Measurements from ENCODE around the gene ABHD15. TPM values are rescaled to one million over a fixed set of nuclear protein-coding genes. Genes with fewer than 3 reads are reported as not detected.

ABHD15 gene
- total RNA-seq, 2 donors from 2014 or later, result 9.2 to 11.9 TPM

- Histone ChIP-seq H3K27ac (no peak overlapping the region), H3K4me3 (no peak overlapping the region), H3K4me1 (peaks cover 57% of the 10 kb centered on the region), H3K9me3 (no peaks in the 10 kb centered on the region), H3K27me3 (peaks cover 0 to 24% of the 10 kb centered on the region in 2 donors), H3K36me3 (replicated peaks in 1 of 2; ENCODE audit: insufficient read depth in 1 of 2, low read depth in 2 of 2) (no peaks in the 10 kb centered on the region)
- intact Hi-C loops (cut with DNase I), result no loop called here
- ATAC-seq (no peak), DNase-seq (no peak)
- no peak for TF ChIP-seq POLR2A (IDR thresholded peaks at IDR 0.05)
- no peak for TF ChIP-seq CTCF (IDR thresholded peaks at IDR 0.05)
- WGBS, 2 donors, result 6 to 14% methylated on average over 12 to 13 of the region's 13 CpGs
Measured at GRCh38 chr17:29613856-29614255, 47.0 kb upstream of the ABHD15 start.

GRCh38 chr17:29613352-29613837 is 46.6 kb upstream of the ABHD15 start:
- H3K4me1 ChIP-seq, result peaks cover 56% of the 10 kb centered on the region
- intact Hi-C loops (cut with DNase I), result no loop called here
- TF ChIP-seq POLR2A (IDR thresholded peaks at IDR 0.05) (no peak), CTCF (IDR thresholded peaks at IDR 0.05) (peak; percentile 69 to 84 (median 77))
- 0 to 2% methylated on average over 1 to 39 of the region's 50 CpGs for WGBS, 2 donors
- ATAC-seq (peak; percentile 59), DNase-seq (peak; percentile 87 to 92 (median 89))
- no peak overlapping the region for H3K4me3 ChIP-seq
- no peaks in the 10 kb centered on the region for H3K36me3 ChIP-seq (replicated peaks in 1 of 2; ENCODE audit: insufficient read depth in 1 of 2, low read depth in 2 of 2)
- no peak overlapping the region for H3K27ac ChIP-seq
- H3K9me3 ChIP-seq, result no peaks in the 10 kb centered on the region
- peaks cover 0 to 24% of the 10 kb centered on the region in 2 donors for H3K27me3 ChIP-seq

- DNase-seq, result peak in 1 of 4 donors; percentile 16
- no peaks in the 10 kb centered on the region for H3K9me3 ChIP-seq
- H3K27ac ChIP-seq, result no peak overlapping the region
- TF ChIP-seq CTCF (IDR thresholded peaks at IDR 0.05) (no peak), POLR2A (IDR thresholded peaks at IDR 0.05) (no peak)
- H3K36me3 ChIP-seq (replicated peaks in 1 of 2; ENCODE audit: insufficient read depth in 1 of 2, low read depth in 2 of 2), result no peaks in the 10 kb centered on the region
- intact Hi-C loops (cut with DNase I), result no loop called here
- H3K4me3 ChIP-seq, result no peak overlapping the region
- peaks cover 48% of the 10 kb centered on the region for H3K4me1 ChIP-seq
- 29% methylated on average over 78 of the region's 85 CpGs; no CpG with 5 or more reads in 1 of the 2 donors for WGBS, 2 donors
- ATAC-seq, result peak; percentile 3
- peaks cover 0 to 23% of the 10 kb centered on the region in 2 donors for H3K27me3 ChIP-seq
Measured at GRCh38 chr17:29612404-29613280, 45.8 kb upstream of the ABHD15 start.

DNA sequence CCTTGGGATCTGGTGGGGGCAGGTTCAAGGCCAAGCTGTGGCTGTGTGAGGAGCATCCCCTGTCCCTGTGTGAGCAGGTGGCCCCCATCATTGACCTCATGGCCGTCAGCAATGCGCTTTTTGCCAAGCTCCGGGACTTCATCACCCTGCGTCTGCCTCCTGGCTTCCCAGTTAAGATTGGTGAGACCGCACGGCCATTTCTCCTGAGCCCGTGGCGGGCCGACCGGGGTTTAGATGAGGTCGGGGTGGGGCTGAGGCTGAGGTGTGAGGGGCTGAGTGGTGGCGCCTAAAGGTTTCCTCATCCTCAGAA is 45.2 kb upstream of the ABHD15 start:
- H3K9me3 ChIP-seq, result no peaks in the 10 kb centered on the region
- no peak overlapping the region for H3K27ac ChIP-seq
- WGBS, 2 donors, result 87 to 96% methylated on average over 10 to 12 of the region's 12 CpGs
- peaks cover 0 to 18% of the 10 kb centered on the region in 2 donors for H3K27me3 ChIP-seq
- no peaks in the 10 kb centered on the region for H3K36me3 ChIP-seq (replicated peaks in 1 of 2; ENCODE audit: insufficient read depth in 1 of 2, low read depth in 2 of 2)
- no peak for TF ChIP-seq CTCF (IDR thresholded peaks at IDR 0.05)
- TF ChIP-seq POLR2A (IDR thresholded peaks at IDR 0.05), result no peak
- ATAC-seq, result no peak
- no peak overlapping the region for H3K4me3 ChIP-seq
- intact Hi-C loops (cut with DNase I), result no loop called here
- peaks cover 42% of the 10 kb centered on the region for H3K4me1 ChIP-seq
- DNase-seq, result no peak
